Measurements from ENCODE around the gene EIF4G2.

The EIF4G2 gene

DNA sequence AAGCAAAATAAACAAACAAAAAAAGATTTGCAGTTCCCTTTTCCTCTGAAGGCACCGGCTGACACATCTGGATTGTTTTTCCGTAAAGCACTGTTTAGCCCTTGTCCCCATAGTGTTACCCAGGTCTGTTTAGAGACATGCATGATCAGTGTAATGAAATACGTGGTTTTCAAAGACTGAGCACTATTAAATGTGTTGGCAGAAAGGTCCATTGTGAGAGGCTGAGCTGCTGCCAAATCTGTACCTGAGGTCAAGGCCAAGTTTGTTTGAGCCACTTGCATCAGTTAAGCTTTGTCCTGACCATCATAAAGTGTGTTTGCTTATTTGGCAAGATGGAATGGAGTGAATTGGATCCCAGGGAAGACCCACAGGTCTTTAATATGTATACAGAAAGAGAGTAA, 31.3 kb downstream of the EIF4G2 start:
- Mint-ChIP-seq H3K4me3 (no peak overlapping the region), H3K9me3 (no peaks in the 10 kb centered on the region), H3K4me1 (ENCODE audit: low read depth) (no peaks in the 10 kb centered on the region), H3K36me3 (ENCODE audit: low read depth) (peaks cover 51% of the 10 kb centered on the region), H3K27me3 (ENCODE audit: low read depth) (no peaks in the 10 kb centered on the region), H3K27ac (no peak overlapping the region)
- DNase-seq (ENCODE audit: low spot score) = no peak

DNA sequence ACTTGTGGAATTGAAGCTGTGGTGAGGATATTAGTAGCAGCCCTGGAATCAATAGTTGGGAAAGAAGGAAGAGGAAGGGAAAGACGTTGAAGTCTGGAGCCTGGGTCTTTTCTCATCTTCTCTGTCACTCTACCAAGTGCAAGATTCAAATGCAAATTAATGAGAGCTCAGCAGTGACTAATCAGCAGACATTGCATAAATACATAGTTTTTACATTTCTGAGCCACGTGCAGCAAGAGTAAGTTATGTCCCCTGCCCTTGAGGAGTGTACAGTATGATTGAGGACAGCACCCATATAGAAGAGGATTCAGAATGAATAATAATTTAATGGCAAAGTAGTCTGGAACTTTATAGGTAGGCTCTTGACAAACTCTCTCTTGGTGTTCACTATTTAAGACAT, 33.9 kb downstream of the EIF4G2 start:
- Mint-ChIP-seq H3K9me3 (no peaks in the 10 kb centered on the region), H3K27me3 (ENCODE audit: low read depth) (no peaks in the 10 kb centered on the region), H3K4me1 (ENCODE audit: low read depth) (peaks cover 1% of the 10 kb centered on the region), H3K4me3 (no peak overlapping the region), H3K36me3 (ENCODE audit: low read depth) (peaks cover 67% of the 10 kb centered on the region), H3K27ac (no peak overlapping the region)
- DNase-seq (ENCODE audit: low spot score) = no peak

DNA sequence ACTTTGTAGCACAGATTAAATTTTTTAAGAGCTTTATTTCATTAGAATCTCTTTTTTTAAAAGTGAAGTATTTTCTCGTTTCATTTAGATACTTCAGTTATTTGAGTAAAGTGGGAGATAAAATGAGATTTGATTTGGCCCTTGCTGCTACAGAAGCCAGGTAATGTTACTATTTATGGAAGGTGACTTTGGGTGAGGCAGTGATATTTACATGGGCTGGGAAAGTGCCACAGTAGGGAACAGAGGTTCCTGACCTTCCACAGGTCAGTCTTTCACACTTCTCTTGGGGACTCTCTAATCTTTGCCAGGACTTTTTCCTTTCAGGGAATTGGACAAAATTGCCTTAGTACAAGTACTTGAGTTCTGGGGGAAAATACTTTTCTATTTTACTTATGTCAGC, 37.3 kb downstream of the EIF4G2 start:
- Mint-ChIP-seq H3K27me3 (ENCODE audit: low read depth) (no peaks in the 10 kb centered on the region), H3K4me3 (no peak overlapping the region), H3K27ac (no peak overlapping the region), H3K4me1 (ENCODE audit: low read depth) (peaks cover 1% of the 10 kb centered on the region), H3K9me3 (no peaks in the 10 kb centered on the region), H3K36me3 (ENCODE audit: low read depth) (peaks cover 60% of the 10 kb centered on the region)
- no peak for DNase-seq (ENCODE audit: low spot score)

DNA sequence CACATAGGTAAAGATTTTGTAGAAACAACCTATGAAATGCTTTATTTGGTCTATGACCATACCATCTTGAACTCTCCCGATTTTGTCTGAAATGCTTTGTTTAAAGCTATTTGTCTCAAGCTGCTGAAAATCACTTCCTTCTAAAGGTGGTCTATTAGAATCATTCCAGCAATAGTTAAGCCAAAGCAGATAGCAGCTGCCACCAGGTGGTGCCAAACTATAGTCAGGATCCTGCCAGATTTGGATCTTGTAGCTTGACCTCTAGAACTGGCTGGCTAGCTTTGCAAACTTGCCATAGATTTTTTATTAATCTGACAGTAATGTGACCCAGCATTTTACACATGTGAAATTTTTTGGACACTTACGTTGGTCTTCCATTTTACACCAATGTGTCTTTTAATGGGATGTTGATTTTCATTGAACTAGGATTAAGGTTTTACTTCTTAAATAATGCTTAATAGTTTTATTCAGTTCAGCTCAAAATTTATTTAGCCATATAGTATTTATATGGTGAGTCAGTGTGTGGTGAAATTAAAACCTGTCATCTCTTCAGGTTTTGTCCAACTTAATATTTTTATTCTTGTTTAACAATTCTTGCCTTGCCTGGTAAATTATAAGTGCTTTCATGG, 38.0 kb downstream of the EIF4G2 start:
- no peak overlapping the region for H3K27ac Mint-ChIP-seq
- DNase-seq (ENCODE audit: low spot score) = no peak

DNA sequence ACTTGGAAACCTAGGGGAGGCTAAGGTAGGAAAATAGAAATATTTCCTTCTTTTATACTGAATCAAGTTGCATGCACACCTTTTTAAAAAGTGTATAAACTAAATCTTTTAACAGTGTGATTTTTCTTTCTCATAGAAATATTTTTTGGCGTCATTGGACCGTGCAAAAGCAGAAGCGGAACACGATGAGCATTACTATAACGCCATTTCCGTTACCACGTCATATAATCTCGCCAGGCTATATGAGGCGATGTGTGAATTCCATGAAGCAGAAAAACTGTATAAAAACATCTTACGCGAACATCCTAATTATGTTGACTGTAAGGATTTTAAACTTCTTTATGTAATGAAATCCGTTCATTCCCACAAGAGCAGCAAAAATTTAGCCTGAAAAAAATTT, 44.3 kb downstream of the EIF4G2 start:
- Mint-ChIP-seq H3K36me3 (ENCODE audit: low read depth) (peaks cover 48% of the 10 kb centered on the region), H3K4me3 (no peak overlapping the region), H3K27ac (no peak overlapping the region)

More for the DNA sequence above, 38.0 kb downstream of the EIF4G2 start:
- no peaks in the 10 kb centered on the region for H3K9me3 Mint-ChIP-seq
- H3K36me3 Mint-ChIP-seq (ENCODE audit: low read depth) = peaks cover 61% of the 10 kb centered on the region
- H3K27me3 Mint-ChIP-seq (ENCODE audit: low read depth) = no peaks in the 10 kb centered on the region
- peaks cover 1% of the 10 kb centered on the region for H3K4me1 Mint-ChIP-seq (ENCODE audit: low read depth)
- H3K4me3 Mint-ChIP-seq = no peak overlapping the region

DNA sequence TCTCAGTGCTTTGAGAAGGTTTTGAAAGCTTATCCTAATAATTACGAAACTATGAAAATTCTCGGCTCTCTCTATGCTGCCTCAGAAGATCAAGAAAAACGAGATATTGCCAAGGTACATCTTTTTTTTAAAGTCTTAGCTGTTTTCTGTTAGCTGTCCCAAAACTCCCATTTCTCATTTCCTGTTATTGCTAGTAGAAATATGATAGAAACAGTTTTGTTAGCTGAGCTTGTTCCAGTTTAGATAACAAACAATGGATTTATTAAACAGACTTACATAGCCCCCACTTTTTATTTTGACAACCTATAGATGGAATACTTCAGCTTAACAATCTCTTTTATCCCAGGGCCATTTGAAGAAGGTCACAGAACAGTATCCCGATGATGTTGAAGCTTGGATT, 45.0 kb downstream of the EIF4G2 start:
- Mint-ChIP-seq H3K36me3 (ENCODE audit: low read depth) (peaks cover 43% of the 10 kb centered on the region), H3K9me3 (no peaks in the 10 kb centered on the region), H3K4me1 (ENCODE audit: low read depth) (peaks cover 6% of the 10 kb centered on the region)

More for the DNA sequence above, 44.3 kb downstream of the EIF4G2 start:
- H3K27me3 Mint-ChIP-seq (ENCODE audit: low read depth) = no peaks in the 10 kb centered on the region
- DNase-seq (ENCODE audit: low spot score) = no peak
- H3K4me1 Mint-ChIP-seq (ENCODE audit: low read depth) = peaks cover 6% of the 10 kb centered on the region
- H3K9me3 Mint-ChIP-seq = no peaks in the 10 kb centered on the region

DNA sequence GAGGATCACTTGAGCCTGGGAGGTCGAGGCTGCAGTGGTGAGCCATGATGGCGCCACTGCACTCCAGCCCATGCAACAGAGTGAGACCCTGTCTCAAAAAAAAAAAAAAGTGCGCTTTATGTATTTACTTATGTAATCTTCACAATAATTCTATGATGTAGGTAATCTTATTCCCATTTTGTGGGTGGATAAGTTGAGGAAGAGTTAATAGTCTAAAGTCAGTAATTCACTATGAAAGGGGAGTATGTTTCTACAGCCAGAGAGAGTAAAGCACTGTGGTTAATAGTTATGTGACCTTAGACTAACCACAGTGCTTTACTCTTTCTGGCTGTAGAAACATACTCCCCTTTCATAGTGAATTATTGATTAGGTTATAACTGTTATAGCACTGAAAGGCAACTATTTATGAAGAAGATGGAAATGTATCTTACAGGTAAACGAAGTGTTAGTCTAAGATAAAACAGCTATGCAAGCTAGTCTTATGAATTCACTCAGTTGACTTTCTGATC, 45.8 kb downstream of the EIF4G2 start:
- Mint-ChIP-seq H3K9me3 (no peaks in the 10 kb centered on the region), H3K4me3 (no peak overlapping the region), H3K36me3 (ENCODE audit: low read depth) (peaks cover 42% of the 10 kb centered on the region), H3K4me1 (ENCODE audit: low read depth) (peaks cover 6% of the 10 kb centered on the region), H3K27me3 (ENCODE audit: low read depth) (no peaks in the 10 kb centered on the region), H3K27ac (no peak overlapping the region)
- no peak for DNase-seq (ENCODE audit: low spot score)

More for the DNA sequence above, 45.0 kb downstream of the EIF4G2 start:
- Mint-ChIP-seq H3K27me3 (ENCODE audit: low read depth) (no peaks in the 10 kb centered on the region), H3K4me3 (no peak overlapping the region), H3K27ac (no peak overlapping the region)
- no peak for DNase-seq (ENCODE audit: low spot score)

DNA sequence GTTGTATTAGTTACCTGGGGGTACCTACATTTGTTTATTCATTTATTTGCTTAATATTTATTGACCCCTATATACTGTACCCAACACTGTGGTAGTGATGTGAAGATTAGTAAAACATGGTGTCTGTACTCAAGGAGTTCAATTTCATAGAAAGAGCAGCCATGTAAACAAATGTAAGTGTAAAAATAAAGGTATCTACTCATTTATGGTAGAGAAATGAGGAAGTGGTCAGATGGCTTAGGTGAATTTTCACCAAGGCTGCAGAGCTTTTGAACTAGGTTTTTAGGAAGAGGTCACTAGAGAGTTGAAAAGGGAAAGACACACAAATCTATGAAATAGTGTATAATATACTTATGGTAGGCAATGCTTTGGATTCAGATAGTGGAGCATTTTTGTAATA, 46.5 kb downstream of the EIF4G2 start:
- no peaks in the 10 kb centered on the region for H3K27me3 Mint-ChIP-seq (ENCODE audit: low read depth)
- peaks cover 6% of the 10 kb centered on the region for H3K4me1 Mint-ChIP-seq (ENCODE audit: low read depth)
- no peak overlapping the region for H3K27ac Mint-ChIP-seq
- H3K36me3 Mint-ChIP-seq (ENCODE audit: low read depth) = peaks cover 43% of the 10 kb centered on the region
- no peaks in the 10 kb centered on the region for H3K9me3 Mint-ChIP-seq
- DNase-seq (ENCODE audit: low spot score) = no peak
- no peak overlapping the region for H3K4me3 Mint-ChIP-seq

DNA sequence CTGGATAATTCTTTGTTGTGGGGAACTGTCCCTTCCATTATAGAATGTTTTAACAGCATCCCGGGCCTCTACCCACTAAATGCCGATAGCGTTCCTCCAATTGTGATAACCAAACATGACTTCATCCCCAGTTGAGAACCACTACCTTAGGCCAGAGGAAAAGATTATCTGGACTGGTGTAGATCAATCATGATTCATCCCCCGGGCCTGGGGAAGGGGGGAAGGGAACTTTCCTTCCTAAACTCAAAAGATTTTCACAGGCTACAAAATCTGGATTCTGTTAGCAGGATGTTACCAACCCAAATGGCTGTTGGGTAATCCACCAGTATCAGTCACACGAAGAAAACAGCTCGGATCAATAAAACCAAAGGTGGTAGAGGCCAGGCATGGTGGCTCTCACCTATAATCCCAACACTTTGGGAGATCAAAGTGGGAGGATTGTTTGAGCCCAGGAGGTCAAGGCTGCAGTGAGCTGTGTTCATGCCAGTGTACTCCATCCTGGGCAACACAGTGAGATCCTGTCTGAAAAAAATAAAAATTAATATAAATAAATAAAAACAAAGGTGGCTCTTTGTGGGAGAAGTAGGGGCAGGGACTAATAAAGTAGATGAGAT, 47.5 kb downstream of the EIF4G2 start:
- DNase-seq (ENCODE audit: low spot score) = no peak
- Mint-ChIP-seq H3K4me1 (ENCODE audit: low read depth) (peaks cover 6% of the 10 kb centered on the region), H3K9me3 (no peaks in the 10 kb centered on the region)

DNA sequence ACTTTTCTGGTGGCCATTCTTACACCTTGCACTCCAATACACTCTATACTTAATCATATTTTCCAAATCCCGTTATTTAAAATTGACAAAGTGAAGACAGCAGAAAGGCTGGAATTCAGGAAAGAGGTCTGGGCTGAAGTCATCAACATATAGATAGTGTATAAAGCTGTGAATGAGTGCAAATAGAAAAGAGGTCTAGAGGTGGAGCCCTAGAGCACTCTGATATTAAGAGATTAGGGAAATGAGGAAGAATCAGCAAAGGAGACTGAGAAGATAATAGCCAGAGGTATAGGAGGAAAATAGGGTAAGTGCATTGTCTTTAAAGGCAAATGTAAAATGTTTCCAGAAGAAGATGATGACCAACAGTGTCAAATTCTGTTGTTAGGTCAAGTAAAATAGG, 49.8 kb downstream of the EIF4G2 start:
- no peak for DNase-seq (ENCODE audit: low spot score)
- Mint-ChIP-seq H3K27ac (no peak overlapping the region), H3K4me1 (ENCODE audit: low read depth) (peaks cover 6% of the 10 kb centered on the region), H3K4me3 (no peak overlapping the region), H3K27me3 (ENCODE audit: low read depth) (no peaks in the 10 kb centered on the region), H3K36me3 (ENCODE audit: low read depth) (peaks cover 37% of the 10 kb centered on the region), H3K9me3 (no peaks in the 10 kb centered on the region)

More for the DNA sequence above, 47.5 kb downstream of the EIF4G2 start:
- H3K4me3 Mint-ChIP-seq = no peak overlapping the region
- no peak overlapping the region for H3K27ac Mint-ChIP-seq
- H3K36me3 Mint-ChIP-seq (ENCODE audit: low read depth) = peaks cover 43% of the 10 kb centered on the region
- H3K27me3 Mint-ChIP-seq (ENCODE audit: low read depth) = no peaks in the 10 kb centered on the region

DNA sequence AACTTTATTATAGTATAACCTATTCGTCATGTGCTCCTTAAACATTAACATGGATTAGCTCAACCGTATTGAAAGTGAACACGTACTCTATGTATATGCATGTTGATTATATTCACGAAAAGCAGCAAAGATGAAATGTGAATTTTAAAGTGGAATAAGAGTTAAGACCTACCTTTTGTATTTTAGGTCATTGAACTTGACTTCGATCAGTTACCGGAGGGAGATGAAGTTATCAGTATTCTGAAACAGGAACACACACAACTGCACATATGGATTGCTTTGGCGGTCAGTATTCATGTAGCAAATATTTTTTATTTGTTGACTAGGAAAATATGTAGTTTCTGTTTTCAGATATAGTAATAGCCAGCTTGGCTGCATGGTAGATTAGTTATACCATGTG, 56.2 kb downstream of the EIF4G2 start:
- Mint-ChIP-seq H3K27ac (no peak overlapping the region), H3K36me3 (ENCODE audit: low read depth) (peaks cover 29% of the 10 kb centered on the region), H3K27me3 (ENCODE audit: low read depth) (no peaks in the 10 kb centered on the region), H3K4me3 (peak overlapping the region; percentile 96), H3K9me3 (no peaks in the 10 kb centered on the region), H3K4me1 (ENCODE audit: low read depth) (peaks cover 28% of the 10 kb centered on the region)
- DNase-seq (ENCODE audit: low spot score) = no peak

DNA sequence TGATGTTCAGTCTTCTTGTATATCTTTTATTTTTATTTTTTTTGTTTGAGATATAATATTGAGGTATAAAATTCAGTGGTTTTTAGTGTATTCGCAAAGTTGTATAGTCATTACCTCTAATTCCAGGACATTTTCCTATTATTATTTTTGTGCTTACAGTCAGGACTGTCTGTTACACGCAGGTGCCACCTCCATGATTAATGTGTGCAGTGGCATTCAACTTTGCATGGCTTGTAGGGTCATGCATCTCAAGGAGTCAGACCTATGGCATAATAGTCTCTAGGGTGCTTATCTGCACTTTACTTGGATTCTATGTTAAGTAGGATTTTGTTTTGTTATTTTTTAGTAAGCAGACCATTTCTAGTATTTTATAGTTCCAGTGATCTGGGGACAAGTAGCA, 56.7 kb downstream of the EIF4G2 start:
- peaks cover 26% of the 10 kb centered on the region for H3K36me3 Mint-ChIP-seq (ENCODE audit: low read depth)
- H3K9me3 Mint-ChIP-seq = no peaks in the 10 kb centered on the region
- DNase-seq (ENCODE audit: low spot score) = no peak
- no peaks in the 10 kb centered on the region for H3K27me3 Mint-ChIP-seq (ENCODE audit: low read depth)
- peak overlapping the region; percentile 96 for H3K4me3 Mint-ChIP-seq
- H3K27ac Mint-ChIP-seq = peak overlapping the region; percentile 92
- peaks cover 28% of the 10 kb centered on the region for H3K4me1 Mint-ChIP-seq (ENCODE audit: low read depth)

DNA sequence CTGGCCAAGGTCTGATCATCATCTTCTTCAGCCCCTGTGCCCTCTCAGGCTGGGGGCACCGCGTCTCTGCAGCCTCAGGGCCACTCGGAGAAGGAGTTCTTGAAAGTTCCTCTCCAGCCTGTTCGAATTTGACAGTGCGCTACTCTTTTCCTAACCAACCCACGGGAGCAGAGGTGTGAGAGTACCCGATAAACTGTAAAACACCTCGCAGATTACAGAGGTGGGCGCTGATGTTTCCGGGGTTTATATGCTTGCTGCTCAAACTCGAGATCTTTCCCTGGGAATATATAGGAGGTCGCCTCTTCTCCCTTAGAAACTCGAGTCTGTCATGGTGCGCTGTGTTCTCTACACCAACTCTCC, 57.2 kb downstream of the EIF4G2 start:
- H3K9me3 Mint-ChIP-seq = no peaks in the 10 kb centered on the region
- peaks cover 23% of the 10 kb centered on the region for H3K36me3 Mint-ChIP-seq (ENCODE audit: low read depth)
- peak overlapping the region; percentile 92 for H3K27ac Mint-ChIP-seq
- no peak for DNase-seq (ENCODE audit: low spot score)
- H3K4me3 Mint-ChIP-seq = peak overlapping the region; percentile 96
- H3K4me1 Mint-ChIP-seq (ENCODE audit: low read depth) = peaks cover 28% of the 10 kb centered on the region
- H3K27me3 Mint-ChIP-seq (ENCODE audit: low read depth) = no peaks in the 10 kb centered on the region

DNA sequence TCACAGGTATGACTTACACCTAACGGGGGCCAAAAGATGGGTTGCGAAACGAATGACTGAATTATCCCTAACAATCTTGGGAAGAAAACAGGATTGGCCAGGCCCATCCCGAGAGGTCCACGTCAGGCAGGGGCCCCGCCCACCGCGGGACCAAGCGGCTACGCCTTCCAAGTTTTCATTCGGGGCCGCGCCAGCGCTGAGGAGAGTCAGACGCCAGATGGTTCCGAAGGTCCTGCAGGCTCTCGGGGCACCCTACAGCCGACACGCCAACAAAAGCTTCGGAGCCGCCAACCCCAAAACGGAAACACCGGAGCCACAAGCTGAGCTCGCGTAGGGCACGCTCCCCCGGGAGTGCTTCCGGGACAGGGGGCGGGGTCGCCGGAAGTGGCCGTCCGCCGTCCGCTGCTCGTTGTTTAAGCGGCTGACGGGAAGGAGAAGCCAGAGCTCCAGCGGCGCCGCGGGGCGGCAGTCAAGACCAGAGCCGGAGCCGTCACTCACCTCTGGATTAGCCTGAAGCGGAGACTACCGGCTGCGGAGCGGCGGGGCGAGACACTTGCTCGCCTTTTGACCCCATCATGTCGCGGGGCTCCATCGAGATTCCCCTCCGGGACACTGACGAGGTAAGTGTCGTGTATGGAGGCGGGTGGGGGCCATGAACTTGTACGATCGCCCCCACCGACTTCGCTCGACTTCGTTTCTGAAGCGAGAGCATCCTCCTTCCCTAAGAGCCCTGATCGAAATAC, 57.7 kb downstream of the EIF4G2 start, which contains the start of gene CTR9:
CTR9 (plus strand) TSS at position 409 of the 743 bp plus-strand sequence; CDS start at position 576, 167 bp downstream.
- peak within 1 kb of the TSS; percentile 96 for H3K4me3 Mint-ChIP-seq
- DNase-seq (ENCODE audit: low spot score) = peak; percentile 94
- peaks cover 28% of the 10 kb centered on the region for H3K4me1 Mint-ChIP-seq (ENCODE audit: low read depth)
- H3K27ac Mint-ChIP-seq = peak within 1 kb of the TSS; percentile 92
- peaks cover 22% of the 10 kb centered on the region for H3K36me3 Mint-ChIP-seq (ENCODE audit: low read depth)
- H3K9me3 Mint-ChIP-seq = no peaks in the 10 kb centered on the region
- no peaks in the 10 kb centered on the region for H3K27me3 Mint-ChIP-seq (ENCODE audit: low read depth)

Measured in T-helper 2 cell treated with Interferon-gamma antibody and Interleukin-4, amounts not matched to agents 5 μg/mL and 100 μg/mL, for 36 hours (primary cell).